ENCODE data around the gene GABRR3. TPM values are rescaled to one million over a fixed set of nuclear protein-coding genes. Genes with fewer than 3 reads are reported as not detected.

Gene GABRR3
- total RNA-seq, 4 donors from 2014 or later: not detected

GRCh38 chr3:98038876-98039275, 3.8 kb upstream of the GABRR3 start:
- TF ChIP-seq CTCF (IDR thresholded peaks at IDR 0.05) (no peak), POLR2A (IDR thresholded peaks at IDR 0.05) (no peak)
- no peaks in the 10 kb centered on the region for H3K36me3 ChIP-seq
- H3K27ac ChIP-seq: no peak overlapping the region
- DNase-seq: no peak
- 58 to 69% methylated on average over 3 of the region's 3 CpGs for WGBS, 2 donors
- no peaks in the 10 kb centered on the region for H3K9me3 ChIP-seq
- H3K4me3 ChIP-seq: no peak overlapping the region
- intact Hi-C loops (cut with DNase I): no loop called here
- H3K4me1 ChIP-seq: peaks cover 0 to 6% (median 3%) of the 10 kb centered on the region in 3 donors
- H3K27me3 ChIP-seq: peaks cover 0 to 29% (median 2%) of the 10 kb centered on the region in 4 donors

- peaks cover 0 to 6% (median 3%) of the 10 kb centered on the region in 3 donors for H3K4me1 ChIP-seq
- no peak for DNase-seq
- 26 to 42% methylated on average over 3 of the region's 3 CpGs for WGBS, 2 donors
These were observed 3.2 kb upstream of the GABRR3 start for GRCh38 chr3:98038286-98038685.

GRCh38 chr3:98034486-98034885, 629 bp downstream of the GABRR3 start:
- Histone ChIP-seq H3K27ac (no peak overlapping the region), H3K27me3 (peaks cover 0 to 37% (median 2%) of the 10 kb centered on the region in 4 donors), H3K36me3 (no peaks in the 10 kb centered on the region), H3K4me3 (no peak overlapping the region), H3K9me3 (no peaks in the 10 kb centered on the region), H3K4me1 (peaks cover 0 to 6% (median 3%) of the 10 kb centered on the region in 3 donors)
- TF ChIP-seq POLR2A (IDR thresholded peaks at IDR 0.05): no peak
- TF ChIP-seq CTCF (IDR thresholded peaks at IDR 0.05): no peak
- WGBS, 2 donors: 58 to 70% methylated on average over 2 of the region's 2 CpGs
- no peak for DNase-seq
- intact Hi-C loops (cut with DNase I): no loop called here

More at GRCh38 chr3:98038286-98038685, 3.2 kb upstream of the GABRR3 start:
- no peaks in the 10 kb centered on the region for H3K9me3 ChIP-seq
- TF ChIP-seq POLR2A (IDR thresholded peaks at IDR 0.05) (no peak), CTCF (IDR thresholded peaks at IDR 0.05) (no peak)
- no peak overlapping the region for H3K27ac ChIP-seq
- H3K36me3 ChIP-seq: no peaks in the 10 kb centered on the region
- H3K4me3 ChIP-seq: no peak overlapping the region
- intact Hi-C loops (cut with DNase I): no loop called here
- peaks cover 0 to 34% (median 2%) of the 10 kb centered on the region in 4 donors for H3K27me3 ChIP-seq

DNA sequence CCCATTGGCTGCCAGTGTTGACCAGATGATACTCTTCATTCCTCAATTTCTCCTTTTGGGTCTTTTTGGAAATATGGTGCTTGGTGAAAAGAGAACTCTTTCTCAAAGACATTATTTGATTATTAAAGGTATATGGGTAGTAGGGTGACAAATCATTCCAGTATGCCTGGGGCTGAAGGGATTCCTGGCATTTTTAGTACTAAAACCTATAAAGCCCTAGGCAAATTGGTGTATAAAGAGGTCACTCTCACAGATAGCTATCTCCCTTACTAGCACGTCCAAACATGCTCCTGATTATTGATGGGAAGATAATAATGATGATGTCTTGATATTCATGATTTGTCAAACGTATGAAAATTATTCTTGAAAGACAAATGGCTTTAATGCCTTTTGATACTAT, 1.1 kb downstream of the GABRR3 start:
- Histone ChIP-seq H3K9me3 (no peaks in the 10 kb centered on the region), H3K27ac (no peak overlapping the region), H3K36me3 (no peaks in the 10 kb centered on the region), H3K27me3 (peaks cover 0 to 37% (median 2%) of the 10 kb centered on the region in 4 donors), H3K4me3 (no peak overlapping the region), H3K4me1 (peaks cover 0 to 1% (median under 1%) of the 10 kb centered on the region in 3 donors)
- no peak for DNase-seq
- WGBS, 2 donors: 44 to 66% methylated on average over 2 of the region's 2 CpGs
- TF ChIP-seq POLR2A (IDR thresholded peaks at IDR 0.05) (no peak), CTCF (IDR thresholded peaks at IDR 0.05) (no peak)
- intact Hi-C loops (cut with DNase I): no loop called here

DNA sequence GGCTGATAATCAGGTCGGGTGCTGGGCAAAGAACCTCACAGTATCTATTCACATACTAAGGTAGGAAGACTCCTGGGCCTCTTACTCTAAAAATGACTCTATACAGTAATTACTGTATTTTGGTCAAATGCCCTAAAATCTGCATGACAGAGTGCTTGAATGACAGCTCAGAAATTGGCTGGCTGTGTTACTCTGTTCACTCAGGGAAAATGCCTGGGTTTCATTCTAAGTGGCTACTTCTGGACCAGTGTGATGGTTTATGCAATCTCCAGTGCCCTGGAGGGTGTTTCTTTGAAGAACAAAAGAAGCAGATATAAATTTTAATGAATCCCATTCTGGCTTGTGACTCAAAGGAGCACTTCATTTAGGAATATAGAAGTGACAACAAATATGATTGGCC, 2.2 kb downstream of the GABRR3 start:
- Histone ChIP-seq H3K4me3 (no peak overlapping the region), H3K9me3 (no peaks in the 10 kb centered on the region), H3K36me3 (no peaks in the 10 kb centered on the region), H3K27ac (no peak overlapping the region), H3K27me3 (peaks cover 0 to 32% (median 2%) of the 10 kb centered on the region in 4 donors), H3K4me1 (no peaks in the 10 kb centered on the region)
- WGBS, 2 donors: 20 to 47% methylated on average over 1 of the region's 1 CpG
- DNase-seq: no peak
- TF ChIP-seq POLR2A (IDR thresholded peaks at IDR 0.05) (no peak), CTCF (IDR thresholded peaks at IDR 0.05) (no peak)
- intact Hi-C loops (cut with DNase I): no loop called here

Measured in esophagus squamous epithelium (tissue), 5 donors.